HG03439 (cell line): ENCODE results near the gene DMRT3.

Experiments used
- ATAC-seq: cut with Tn5 transposase; IDR thresholded peaks from one replicate; pipeline ENCODE4 v1.9.1; 2021; ENCODE audit warnings: mild to moderate bottlenecking, moderate library complexity; ENCODE audit not compliant: unreplicated experiment

Gene DMRT3

GRCh38 chr9:970151-970996 is 6.1 kb upstream of the DMRT3 start:
- no peak for ATAC-seq

- no peak for ATAC-seq
Measured at GRCh38 chr9:971901-972500, 4.5 kb upstream of the DMRT3 start.

GRCh38 chr9:972501-973294 is 3.8 kb upstream of the DMRT3 start:
- no peak for ATAC-seq

- ATAC-seq, result no peak
Measured at GRCh38 chr9:973295-973834, 3.1 kb upstream of the DMRT3 start.

- no peak for ATAC-seq
Measured at GRCh38 chr9:974031-974995, 2.1 kb upstream of the DMRT3 start.

- no peak for ATAC-seq
Measured at GRCh38 chr9:974996-975739, 1.3 kb upstream of the DMRT3 start.

- ATAC-seq, result no peak
Measured at GRCh38 chr9:975740-976257, 656 bp upstream of the DMRT3 start.

GRCh38 chr9:976943-977837 is 735 bp downstream of the DMRT3 start:
- ATAC-seq, result no peak

- ATAC-seq, result no peak
Measured at GRCh38 chr9:977838-978830, 1.7 kb downstream of the DMRT3 start.

GRCh38 chr9:979983-980382 is 3.5 kb downstream of the DMRT3 start:
- ATAC-seq, result no peak

- no peak for ATAC-seq
Measured at GRCh38 chr9:980640-981039, 4.2 kb downstream of the DMRT3 start.

- no peak for ATAC-seq
Measured at GRCh38 chr9:981491-981898, 5.0 kb downstream of the DMRT3 start.

- no peak for ATAC-seq
Measured at GRCh38 chr9:982394-983230, 6.2 kb downstream of the DMRT3 start.

GRCh38 chr9:994005-994404 is 17.6 kb downstream of the DMRT3 start:
- no peak for ATAC-seq

- no peak for ATAC-seq
Measured at GRCh38 chr9:995192-995591, 18.7 kb downstream of the DMRT3 start.

GRCh38 chr9:995781-996180 is 19.3 kb downstream of the DMRT3 start:
- ATAC-seq, result no peak
